Measurements from ENCODE around the gene KLHDC10.

- TF ChIP-seq, protein P1, sequence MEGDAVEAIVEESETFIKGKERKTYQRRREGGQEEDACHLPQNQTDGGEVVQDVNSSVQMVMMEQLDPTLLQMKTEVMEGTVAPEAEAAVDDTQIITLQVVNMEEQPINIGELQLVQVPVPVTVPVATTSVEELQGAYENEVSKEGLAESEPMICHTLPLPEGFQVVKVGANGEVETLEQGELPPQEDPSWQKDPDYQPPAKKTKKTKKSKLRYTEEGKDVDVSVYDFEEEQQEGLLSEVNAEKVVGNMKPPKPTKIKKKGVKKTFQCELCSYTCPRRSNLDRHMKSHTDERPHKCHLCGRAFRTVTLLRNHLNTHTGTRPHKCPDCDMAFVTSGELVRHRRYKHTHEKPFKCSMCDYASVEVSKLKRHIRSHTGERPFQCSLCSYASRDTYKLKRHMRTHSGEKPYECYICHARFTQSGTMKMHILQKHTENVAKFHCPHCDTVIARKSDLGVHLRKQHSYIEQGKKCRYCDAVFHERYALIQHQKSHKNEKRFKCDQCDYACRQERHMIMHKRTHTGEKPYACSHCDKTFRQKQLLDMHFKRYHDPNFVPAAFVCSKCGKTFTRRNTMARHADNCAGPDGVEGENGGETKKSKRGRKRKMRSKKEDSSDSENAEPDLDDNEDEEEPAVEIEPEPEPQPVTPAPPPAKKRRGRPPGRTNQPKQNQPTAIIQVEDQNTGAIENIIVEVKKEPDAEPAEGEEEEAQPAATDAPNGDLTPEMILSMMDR (IDR thresholded peaks at IDR 0.05; ENCODE audit: extremely low read depth in 1 of 2, insufficient read depth in 1 of 2, low read depth in 1 of 2, low read length in 2 of 2), result no peak
- TF ChIP-seq EZH2 (IDR thresholded peaks at IDR 0.05; ENCODE audit: borderline replicate concordance, low read depth, low read length, severe bottlenecking), result no peak
- no peak for TF ChIP-seq POLR2A (IDR thresholded peaks at IDR 0.05; ENCODE audit: low read depth, low read length)
These were observed 65.2 kb downstream of the KLHDC10 start for GRCh38 chr7:130135208-130136205.

All from endothelial cell of umbilical vein (primary cell).